ENCODE measurements around the gene RPS27L.

Gene RPS27L

GRCh38 chr15:63140936-63141335 lies 16.3 kb downstream of the RPS27L start:
- TF ChIP-seq CTCF (IDR thresholded peaks at IDR 0.05; ENCODE audit: extremely low read depth, missing control alignments): no peak
- DNase-seq (ENCODE audit: low spot score): no peak

- no peak for TF ChIP-seq CTCF (IDR thresholded peaks at IDR 0.05; ENCODE audit: extremely low read depth, missing control alignments)
- no peak for DNase-seq (ENCODE audit: low spot score)
Observed at GRCh38 chr15:63136742-63137141, 20.5 kb downstream of the RPS27L start.

- DNase-seq (ENCODE audit: low spot score): no peak
- TF ChIP-seq CTCF (IDR thresholded peaks at IDR 0.05; ENCODE audit: extremely low read depth, missing control alignments): no peak
Observed at GRCh38 chr15:63135804-63136203, 21.5 kb downstream of the RPS27L start.

GRCh38 chr15:63135281-63135680 lies 22.0 kb downstream of the RPS27L start:
- TF ChIP-seq CTCF (IDR thresholded peaks at IDR 0.05; ENCODE audit: extremely low read depth, missing control alignments): no peak
- no peak for DNase-seq (ENCODE audit: low spot score)

GRCh38 chr15:63134245-63134985 lies 22.9 kb downstream of the RPS27L start:
- DNase-seq (ENCODE audit: low spot score): no peak
- TF ChIP-seq CTCF (IDR thresholded peaks at IDR 0.05; ENCODE audit: extremely low read depth, missing control alignments): no peak

GRCh38 chr15:63133786-63134185 lies 23.5 kb downstream of the RPS27L start:
- no peak for DNase-seq (ENCODE audit: low spot score)
- no peak for TF ChIP-seq CTCF (IDR thresholded peaks at IDR 0.05; ENCODE audit: extremely low read depth, missing control alignments)

GRCh38 chr15:63126726-63127125 lies 30.6 kb downstream of the RPS27L start:
- no peak for TF ChIP-seq CTCF (IDR thresholded peaks at IDR 0.05; ENCODE audit: extremely low read depth, missing control alignments)
- no peak for DNase-seq (ENCODE audit: low spot score)
